ENCODE data around the gene LCTL. TPM values are rescaled to one million over a fixed set of nuclear protein-coding genes. Genes with fewer than 3 reads are reported as not detected.
"Not testable (repeated sequence)": the region's sequence is repeated elsewhere in the genome, so short reads cannot be mapped to it uniquely, and the experiment has no call there.

The LCTL gene
- polyA plus RNA-seq, 3 donors, result not detected

- H3K36me3 ChIP-seq (replicated peaks in 1 of 2; ENCODE audit: control insufficient read depth in 1 of 2, insufficient read depth in 2 of 2, low read length in 2 of 2), result no peaks in the 10 kb centered on the region
- intact Hi-C loops (cut with micrococcal nuclease), result no loop called here
- H3K9ac ChIP-seq (ENCODE audit: insufficient read depth, low read length, poor library complexity, severe bottlenecking), result no peak overlapping the region
- WGBS (ENCODE audit: insufficient coverage), result no CpG with 5 or more reads among the region's 2 CpGs
- H4K20me1 ChIP-seq (ENCODE audit: insufficient read depth, low read length), result no peaks in the 10 kb centered on the region
- DNase-seq, result no peak
- H3K27ac Mint-ChIP-seq, result peak overlapping the region in 1 of 7 donors; percentile 36
- no peak overlapping the region for H3K27ac ChIP-seq (ENCODE audit: low read depth in 1 of 2, low read length in 2 of 2)
- no peak overlapping the region for H3K4me3 ChIP-seq (replicated peaks in 1 of 3; ENCODE audit: low read depth in 2 of 3, low read length in 3 of 3)
- no peak overlapping the region for H3K4me3 Mint-ChIP-seq
- peaks cover 3% of the 10 kb centered on the region in 3 donors for H3K27me3 Mint-ChIP-seq (ENCODE audit: low read depth in 3 of 3)
- no peaks in the 10 kb centered on the region for H3K27me3 ChIP-seq (ENCODE audit: control insufficient read depth in 2 of 2, insufficient read depth in 2 of 2, low read length in 2 of 2)
- H3K9me3 ChIP-seq (replicated peaks in 1 of 2; ENCODE audit: control insufficient read depth in 1 of 2, insufficient read depth in 1 of 2, low read length in 2 of 2), result no peaks in the 10 kb centered on the region
- no peaks in the 10 kb centered on the region for H3K4me1 ChIP-seq (ENCODE audit: control insufficient read depth in 1 of 2, insufficient read depth in 2 of 2, low read length in 2 of 2)
- peaks cover 6% of the 10 kb centered on the region for H3K4me1 Mint-ChIP-seq
- no peak overlapping the region for H3K4me2 ChIP-seq (replicated peaks; ENCODE audit: extremely low read depth, low read length, poor library complexity, severe bottlenecking)
- H3K9me3 Mint-ChIP-seq, result no peaks in the 10 kb centered on the region
- no peak for TF ChIP-seq CTCF (IDR thresholded peaks at IDR 0.05)
- no peaks in the 10 kb centered on the region for H3K36me3 Mint-ChIP-seq
- H2AFZ ChIP-seq (ENCODE audit: insufficient read depth, low read depth, low read length, poor library complexity, severe bottlenecking), result no peak overlapping the region
- H3K79me2 ChIP-seq (ENCODE audit: insufficient read depth, low read length), result no peaks in the 10 kb centered on the region
Observed at GRCh38 chr15:66590435-66590834, 24.6 kb upstream of the LCTL start.

DNA sequence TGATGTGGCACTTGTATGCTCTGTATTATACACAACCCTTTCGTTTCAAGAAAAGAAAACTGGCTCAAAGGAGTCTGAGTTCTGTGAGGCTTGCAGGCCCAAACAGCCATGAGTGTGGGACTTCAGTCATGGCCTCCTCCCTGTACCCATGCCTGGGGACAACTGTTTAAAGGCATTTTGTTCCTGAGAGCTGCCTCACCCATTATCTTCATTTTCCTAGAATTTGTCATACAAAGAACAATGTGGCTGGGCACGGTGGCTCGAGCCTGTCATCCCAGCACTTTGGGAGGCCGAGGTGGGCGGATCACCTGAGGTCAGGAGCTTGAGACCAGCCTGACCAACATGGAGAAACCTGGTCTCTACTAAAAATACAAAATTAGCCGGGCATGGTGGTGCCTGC is 23.6 kb upstream of the LCTL start:
- H3K4me1 Mint-ChIP-seq; H3K9me3 Mint-ChIP-seq; H2AFZ ChIP-seq (ENCODE audit: insufficient read depth, low read depth, low read length, poor library complexity, severe bottlenecking); H3K4me3 ChIP-seq (replicated peaks in 1 of 3; ENCODE audit: low read depth in 2 of 3, low read length in 3 of 3); H3K27ac ChIP-seq (ENCODE audit: low read depth in 1 of 2, low read length in 2 of 2); H3K9ac ChIP-seq (ENCODE audit: insufficient read depth, low read length, poor library complexity, severe bottlenecking); H3K27me3 Mint-ChIP-seq (ENCODE audit: low read depth in 3 of 3); H3K79me2 ChIP-seq (ENCODE audit: insufficient read depth, low read length); H3K36me3 ChIP-seq (replicated peaks in 1 of 2; ENCODE audit: control insufficient read depth in 1 of 2, insufficient read depth in 2 of 2, low read length in 2 of 2); H3K4me2 ChIP-seq (replicated peaks; ENCODE audit: extremely low read depth, low read length, poor library complexity, severe bottlenecking); H3K9me3 ChIP-seq (replicated peaks in 1 of 2; ENCODE audit: control insufficient read depth in 1 of 2, insufficient read depth in 1 of 2, low read length in 2 of 2); H4K20me1 ChIP-seq (ENCODE audit: insufficient read depth, low read length); intact Hi-C loops (cut with micrococcal nuclease); DNase-seq; H3K4me3 Mint-ChIP-seq; H3K27me3 ChIP-seq (ENCODE audit: control insufficient read depth in 2 of 2, insufficient read depth in 2 of 2, low read length in 2 of 2); H3K27ac Mint-ChIP-seq; H3K36me3 Mint-ChIP-seq; H3K4me1 ChIP-seq (ENCODE audit: control insufficient read depth in 1 of 2, insufficient read depth in 2 of 2, low read length in 2 of 2): not testable (repeated sequence)
- no CpG with 5 or more reads among the region's 6 CpGs for WGBS (ENCODE audit: insufficient coverage)

All from CD14-positive monocyte (primary cell).